PC-3 (cell line): ENCODE measurements around the gene MCF2L2. TPM values are rescaled to one million over a fixed set of nuclear protein-coding genes. Genes with fewer than 3 reads are reported as not detected.

ENCODE experiments used
- ATAC-seq: fragments of 200-7000 bp; cut with Tn5 transposase; 2 replicates; pipeline ENCODE4 v1.9.1; 2020; ENCODE audit warnings: mild to moderate bottlenecking, moderate library complexity
- BruUV-seq: library from RNA; stranded (reverse); fragments of 400-500 nt; replicated peaks from 2 replicates; lab custom pipeline; 2021; lab: Mats Ljungman, UMichigan
- CTCF ChIA-PET: fragments of 300-600 bp; sonication (Branson Sonifier 250); formaldehyde crosslinking; loops from one replicate; lab custom pipeline; 2022; ENCODE audit warnings: antibody characterized with exemption; lab: Charles Lee
- POLR2A ChIA-PET: fragments of 300-600 bp; sonication (Branson Sonifier 250); formaldehyde crosslinking; loops from one replicate; lab custom pipeline; 2022; ENCODE audit warnings: antibody characterized with exemption; ENCODE audit not compliant: unreplicated experiment; lab: Charles Lee
- DNase-seq: peaks from one replicate; pipeline ENCODE4 v3.0.0-alpha.2; 2015
- H2AFZ ChIP-seq: fragments of 300-600 bp; sonication (generic); 2 replicates; pipeline ENCODE4 v1.6.0; 2016; ENCODE audit warnings: antibody characterized with exemption, low read length
- H3F3A ChIP-seq: fragments of 300-600 bp; sonication (generic); one replicate; pipeline ENCODE4 v1.6.0; 2017; ENCODE audit warnings: antibody characterized with exemption, low read length, control low read depth, mild to moderate bottlenecking; ENCODE audit not compliant: unreplicated experiment
- H3K27ac ChIP-seq: fragments of 300-600 bp; sonication (generic); 2 replicates; pipeline ENCODE4 v1.5.1; 2016; ENCODE audit warnings: mild to moderate bottlenecking, low read length
- H3K27me3 ChIP-seq: fragments of 300-600 bp; sonication (generic); 2 replicates; pipeline ENCODE4 v1.6.1; 2016; ENCODE audit warnings: low read length, mixed read lengths
- H3K36me3 ChIP-seq: fragments of 300-600 bp; sonication (generic); 2 replicates; pipeline ENCODE4 v1.6.1; 2016; ENCODE audit warnings: low read depth, mixed run types, low read length, mixed read lengths
- H3K4me1 ChIP-seq: fragments of 300-600 bp; sonication (generic); 2 replicates; pipeline ENCODE4 v1.5.1; 2016; ENCODE audit warnings: low read length; ENCODE audit not compliant: insufficient read depth
- H3K4me2 ChIP-seq: fragments of 300-600 bp; sonication (generic); 2 replicates; pipeline ENCODE4 v1.6.0; 2016; ENCODE audit warnings: low read length
- H3K4me3 ChIP-seq: fragments of 300-600 bp; sonication (generic); 2 replicates; pipeline ENCODE4 v1.5.1; 2016; ENCODE audit warnings: mild to moderate bottlenecking, low read length, mixed read lengths
- H3K79me2 ChIP-seq: fragments of 300-600 bp; sonication (generic); 2 replicates; pipeline ENCODE4 v1.6.1; 2017; ENCODE audit warnings: low read length, mixed read lengths
- H3K9ac ChIP-seq: fragments of 300-600 bp; sonication (generic); 2 replicates; pipeline ENCODE4 v1.6.0; 2016; ENCODE audit warnings: mild to moderate bottlenecking, low read length
- H3K9me2 ChIP-seq: fragments of 300-600 bp; sonication (generic); replicated peaks from 2 replicates; pipeline ENCODE4 v1.6.1; 2016; ENCODE audit warnings: mixed run types, low read length, mixed read lengths
- H3K9me3 ChIP-seq: fragments of 300-600 bp; sonication (generic); 2 replicates; pipeline ENCODE4 v1.6.1; 2016; ENCODE audit warnings: low read length, mixed read lengths
- H4K20me1 ChIP-seq: fragments of 300-600 bp; sonication (generic); 2 replicates; pipeline ENCODE4 v1.6.1; 2016; ENCODE audit warnings: low read length, mixed read lengths
- CTCF ChIP-seq: fragments of 300-600 bp; sonication (generic); conservative IDR thresholded peaks from 2 replicates; pipeline ENCODE4 v1.5.1; 2017; ENCODE audit warnings: antibody characterized with exemption, low read depth, mild to moderate bottlenecking, low read length
- EZH2 ChIP-seq: fragments of 300-600 bp; sonication (generic); IDR thresholded peaks from one replicate; pipeline ENCODE4 v1.6.1; 2017; ENCODE audit warnings: antibody characterized with exemption, mild to moderate bottlenecking, low read length; ENCODE audit not compliant: unreplicated experiment
- EZH2phosphoT487 ChIP-seq: fragments of 300-600 bp; sonication (generic); IDR thresholded peaks from 2 replicates; pipeline ENCODE4 v1.6.1; 2018; ENCODE audit warnings: mild to moderate bottlenecking, antibody characterized with exemption, low read length, borderline replicate concordance
- intact Hi-C: fragments of 100-400 bp; cut with micrococcal nuclease; formaldehyde crosslinking; loops from 2 replicates; pipeline ENCODE4 v1.9.0; 2023
- total RNA-seq: library from RNA; depleted of rRNA; stranded (reverse); fragments of >200 nt; gene quantifications from 2 replicates; pipeline ENCODE4 v1.2.3, GENCODE V29; 2014

Gene MCF2L2
- total RNA-seq, 1 experiment from 2014 or later: 3.6 TPM

- no peaks in the 10 kb centered on the region for H4K20me1 ChIP-seq
- peaks cover 4% of the 10 kb centered on the region; the same call in 1 of the 2 replicates for H3K9me3 ChIP-seq
- no peaks in the 10 kb centered on the region for H3K27me3 ChIP-seq
- peak overlapping the region; percentile 47 for H3K4me2 ChIP-seq
- TF ChIP-seq CTCF (no peak), EZH2 (no peak), EZH2phosphoT487 (no peak)
- 0 out of 2 replicates have a peak, but pooled peaks cover 4% of the 10 kb centered on the region for H3K36me3 ChIP-seq
- no TSS peak for BruUV-seq
- no peaks in the 10 kb centered on the region for H3F3A ChIP-seq
- CTCF ChIA-PET: no interaction called here
- peaks cover 21% of the 10 kb centered on the region for H3K4me1 ChIP-seq
- POLR2A ChIA-PET: interaction anchor here (0.6 kb wide), 1 partner anchor 121 kb away, joined by 3 read pairs; no protein-coding TSS in a partner anchor
- H3K4me3 ChIP-seq: no peak overlapping the region
- no peaks in the 10 kb centered on the region for H3K79me2 ChIP-seq
- peak overlapping the region; percentile 21; the same call in 1 of the 2 replicates for H2AFZ ChIP-seq
- DNase-seq (no peak), ATAC-seq (peak; percentile 12; the same call in 1 of the 2 replicates)
- intact Hi-C loops: no loop called here
- no peaks in the 10 kb centered on the region for H3K9me2 ChIP-seq
- peak overlapping the region; percentile 66 for H3K27ac ChIP-seq
- H3K9ac ChIP-seq: peak overlapping the region; percentile 41
Measured at GRCh38 chr3:183131186-183131725, 297.2 kb downstream of the MCF2L2 start.

DNA sequence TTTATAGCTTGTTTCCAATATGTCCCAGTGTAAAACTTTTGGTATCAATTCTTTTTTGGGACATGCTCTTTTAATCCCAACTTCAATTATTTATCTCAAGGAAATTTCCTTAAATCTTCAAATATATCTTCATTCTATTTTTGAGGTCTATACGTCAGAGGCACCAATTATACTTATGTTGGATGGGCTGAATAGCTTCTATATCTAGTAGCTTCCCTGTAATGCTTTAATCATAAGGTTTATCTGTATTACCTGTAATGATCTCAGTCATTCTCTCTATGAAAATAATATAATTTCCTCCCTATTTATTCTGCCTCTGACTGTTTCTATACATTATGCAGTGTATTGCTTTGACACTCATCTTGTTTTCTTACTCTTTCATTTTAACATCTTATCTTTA lies 299.2 kb downstream of the MCF2L2 start:
- Histone ChIP-seq H3K9me3 (peaks cover 4% of the 10 kb centered on the region; the same call in 1 of the 2 replicates), H3K9ac (peak overlapping the region; percentile 14; the same call in 1 of the 2 replicates), H3K4me2 (no peak overlapping the region), H4K20me1 (no peaks in the 10 kb centered on the region), H3K4me1 (peaks cover 23% of the 10 kb centered on the region), H3K27me3 (no peaks in the 10 kb centered on the region), H3F3A (no peaks in the 10 kb centered on the region), H3K27ac (peak overlapping the region; percentile 43), H3K4me3 (no peak overlapping the region), H3K36me3 (0 out of 2 replicates have a peak, but pooled peaks cover 4% of the 10 kb centered on the region), H3K79me2 (no peaks in the 10 kb centered on the region), H2AFZ (no peak overlapping the region), H3K9me2 (no peaks in the 10 kb centered on the region)
- ChIA-PET POLR2A (no interaction called here), CTCF (no interaction called here)
- TF ChIP-seq CTCF: no peak
- no peak for TF ChIP-seq EZH2phosphoT487
- TF ChIP-seq EZH2: no peak
- intact Hi-C loops: loop anchor here (5.0 kb wide), 1 partner anchor 33 kb away; the partner anchor contains the start of gene LAMP3
- no TSS peak for BruUV-seq
- no peak for DNase-seq
- no peak for ATAC-seq

- H4K20me1 ChIP-seq: no peaks in the 10 kb centered on the region
- intact Hi-C loops: loop anchor here (5.0 kb wide), 1 partner anchor 34 kb away; the partner anchor contains the start of gene LAMP3
- H3F3A ChIP-seq: no peaks in the 10 kb centered on the region
- H3K9me3 ChIP-seq: peaks cover 4% of the 10 kb centered on the region; the same call in 1 of the 2 replicates
- no peak overlapping the region for H2AFZ ChIP-seq
- POLR2A ChIA-PET: no interaction called here
- peak; percentile 45 for ATAC-seq
- H3K9ac ChIP-seq: peak overlapping the region; percentile 14; the same call in 1 of the 2 replicates
- H3K36me3 ChIP-seq: 0 out of 2 replicates have a peak, but pooled peaks cover 4% of the 10 kb centered on the region
- CTCF ChIA-PET: no interaction called here
- no peak overlapping the region for H3K4me2 ChIP-seq
- TF ChIP-seq CTCF: no peak
- no peaks in the 10 kb centered on the region for H3K27me3 ChIP-seq
- H3K9me2 ChIP-seq: no peaks in the 10 kb centered on the region
- H3K27ac ChIP-seq: peak overlapping the region; percentile 43
- BruUV-seq: no TSS peak
- peaks cover 28% of the 10 kb centered on the region for H3K4me1 ChIP-seq
- no peaks in the 10 kb centered on the region for H3K79me2 ChIP-seq
- peak; percentile 58 for DNase-seq
- no peak overlapping the region for H3K4me3 ChIP-seq
Measured at GRCh38 chr3:183128709-183129108, 299.7 kb downstream of the MCF2L2 start.
